ENCODE data around the gene PRICKLE3.

DNA sequence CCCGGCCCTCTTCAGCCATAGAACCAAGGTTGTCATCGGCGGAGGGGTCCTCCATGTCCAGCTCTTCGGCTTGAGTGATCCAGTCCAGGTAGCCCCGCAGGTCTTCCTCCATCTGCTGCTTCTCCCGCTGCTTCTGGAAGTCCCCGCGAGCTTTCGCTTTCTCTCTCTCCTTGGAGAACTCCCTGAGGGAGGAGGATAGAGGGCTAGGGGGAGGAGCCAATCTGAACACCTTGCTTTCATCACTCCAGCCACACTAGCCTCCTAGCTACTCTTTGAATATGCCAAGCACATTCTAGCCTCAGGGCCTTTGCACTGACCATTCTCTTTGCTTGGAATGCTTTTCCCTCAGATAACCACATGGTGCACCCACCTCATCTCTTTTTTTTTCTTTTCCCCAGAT is 40.8 kb upstream of the PRICKLE3 start:
- TF ChIP-seq, protein P1, sequence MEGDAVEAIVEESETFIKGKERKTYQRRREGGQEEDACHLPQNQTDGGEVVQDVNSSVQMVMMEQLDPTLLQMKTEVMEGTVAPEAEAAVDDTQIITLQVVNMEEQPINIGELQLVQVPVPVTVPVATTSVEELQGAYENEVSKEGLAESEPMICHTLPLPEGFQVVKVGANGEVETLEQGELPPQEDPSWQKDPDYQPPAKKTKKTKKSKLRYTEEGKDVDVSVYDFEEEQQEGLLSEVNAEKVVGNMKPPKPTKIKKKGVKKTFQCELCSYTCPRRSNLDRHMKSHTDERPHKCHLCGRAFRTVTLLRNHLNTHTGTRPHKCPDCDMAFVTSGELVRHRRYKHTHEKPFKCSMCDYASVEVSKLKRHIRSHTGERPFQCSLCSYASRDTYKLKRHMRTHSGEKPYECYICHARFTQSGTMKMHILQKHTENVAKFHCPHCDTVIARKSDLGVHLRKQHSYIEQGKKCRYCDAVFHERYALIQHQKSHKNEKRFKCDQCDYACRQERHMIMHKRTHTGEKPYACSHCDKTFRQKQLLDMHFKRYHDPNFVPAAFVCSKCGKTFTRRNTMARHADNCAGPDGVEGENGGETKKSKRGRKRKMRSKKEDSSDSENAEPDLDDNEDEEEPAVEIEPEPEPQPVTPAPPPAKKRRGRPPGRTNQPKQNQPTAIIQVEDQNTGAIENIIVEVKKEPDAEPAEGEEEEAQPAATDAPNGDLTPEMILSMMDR (conservative IDR thresholded peaks at IDR 0.05 in 1 of 2, IDR thresholded peaks at IDR 0.05 in 1 of 2; ENCODE audit: low read depth in 1 of 2, low read length in 2 of 2): no peak
- TF ChIP-seq EZH2 (IDR thresholded peaks at IDR 0.05; ENCODE audit: low read length, missing control alignments): no peak

Measured in fibroblast of lung (primary cell).